ENCODE data around the gene GBF1. TPM values are rescaled to one million over a fixed set of nuclear protein-coding genes. Genes with fewer than 3 reads are reported as not detected.

GBF1 gene
- total RNA-seq, 1 experiment from 2014 or later = 27.6 TPM

- no peak for DNase-seq (ENCODE audit: low read depth)
Observed at GRCh38 chr10:102405108-102405571, 159.8 kb downstream of the GBF1 start.

GRCh38 chr10:102405632-102406031 lies 160.3 kb downstream of the GBF1 start:
- DNase-seq (ENCODE audit: low read depth) = no peak

GRCh38 chr10:102406815-102407214 lies 161.5 kb downstream of the GBF1 start:
- no peak for DNase-seq (ENCODE audit: low read depth)

DNA sequence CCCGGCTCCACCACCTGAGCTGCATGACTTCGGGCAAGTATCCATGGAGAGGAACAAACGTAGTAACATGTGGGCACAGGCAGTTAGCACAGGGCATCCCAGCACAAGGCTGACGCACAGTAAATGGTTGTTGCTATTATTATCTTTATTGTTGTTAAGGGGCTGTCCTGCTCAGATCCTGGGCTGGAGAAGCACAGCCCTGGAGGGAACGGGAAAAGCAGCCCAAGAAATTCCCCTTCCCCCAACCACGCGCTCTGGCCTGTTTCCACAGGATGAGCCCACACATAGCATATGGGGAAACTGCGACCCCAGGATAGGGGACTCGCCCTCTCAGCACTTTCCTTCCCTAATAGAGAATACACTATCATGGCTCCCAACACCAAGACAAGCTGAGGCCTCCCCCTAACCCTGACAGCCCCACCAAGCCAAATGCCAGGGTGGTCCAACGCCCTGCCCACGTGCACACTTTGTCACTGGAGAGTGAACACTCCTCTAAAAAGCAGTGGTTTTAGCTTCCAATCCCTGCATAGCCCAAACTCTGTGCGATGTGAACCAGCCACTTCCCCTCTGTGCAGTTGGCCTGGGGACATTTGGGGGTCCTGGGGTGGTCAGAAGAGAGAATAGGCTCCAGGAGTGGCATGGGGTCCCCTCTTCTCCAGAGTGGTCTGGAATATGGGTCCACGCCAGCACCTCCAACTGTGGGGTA lies 162.2 kb downstream of the GBF1 start:
- DNase-seq (ENCODE audit: low read depth) = no peak

DNA sequence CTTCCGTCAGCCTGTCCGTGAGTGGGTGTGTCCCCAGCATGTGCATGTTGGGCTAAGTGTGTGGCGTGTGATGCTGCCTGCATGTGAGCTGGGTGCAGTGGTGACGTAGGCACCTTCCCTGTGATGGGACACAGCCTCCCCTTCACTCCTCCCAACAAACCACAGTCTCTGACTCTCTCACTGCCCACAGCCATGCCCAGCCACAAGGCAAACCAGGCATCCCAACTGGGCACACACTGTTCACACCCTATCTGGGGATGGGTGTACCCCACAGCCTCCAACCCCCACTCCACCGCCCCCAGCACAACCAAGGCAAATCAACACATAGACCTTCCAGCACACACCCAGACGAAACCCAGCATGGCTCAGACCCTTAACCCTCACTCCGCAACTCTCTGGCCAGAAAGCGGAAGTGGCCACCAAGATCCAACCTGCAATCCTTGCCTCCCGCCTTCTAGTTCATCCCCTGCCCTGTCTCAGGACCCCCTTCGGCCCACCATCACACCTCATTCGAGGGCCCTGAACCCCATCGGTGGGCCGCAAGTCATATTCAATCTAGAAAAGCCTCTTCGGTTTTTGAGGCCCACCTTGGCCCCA lies 162.9 kb downstream of the GBF1 start:
- DNase-seq (ENCODE audit: low read depth) = no peak

- no peak for DNase-seq (ENCODE audit: low read depth)
Observed at GRCh38 chr10:102408728-102409603, 163.6 kb downstream of the GBF1 start.

DNA sequence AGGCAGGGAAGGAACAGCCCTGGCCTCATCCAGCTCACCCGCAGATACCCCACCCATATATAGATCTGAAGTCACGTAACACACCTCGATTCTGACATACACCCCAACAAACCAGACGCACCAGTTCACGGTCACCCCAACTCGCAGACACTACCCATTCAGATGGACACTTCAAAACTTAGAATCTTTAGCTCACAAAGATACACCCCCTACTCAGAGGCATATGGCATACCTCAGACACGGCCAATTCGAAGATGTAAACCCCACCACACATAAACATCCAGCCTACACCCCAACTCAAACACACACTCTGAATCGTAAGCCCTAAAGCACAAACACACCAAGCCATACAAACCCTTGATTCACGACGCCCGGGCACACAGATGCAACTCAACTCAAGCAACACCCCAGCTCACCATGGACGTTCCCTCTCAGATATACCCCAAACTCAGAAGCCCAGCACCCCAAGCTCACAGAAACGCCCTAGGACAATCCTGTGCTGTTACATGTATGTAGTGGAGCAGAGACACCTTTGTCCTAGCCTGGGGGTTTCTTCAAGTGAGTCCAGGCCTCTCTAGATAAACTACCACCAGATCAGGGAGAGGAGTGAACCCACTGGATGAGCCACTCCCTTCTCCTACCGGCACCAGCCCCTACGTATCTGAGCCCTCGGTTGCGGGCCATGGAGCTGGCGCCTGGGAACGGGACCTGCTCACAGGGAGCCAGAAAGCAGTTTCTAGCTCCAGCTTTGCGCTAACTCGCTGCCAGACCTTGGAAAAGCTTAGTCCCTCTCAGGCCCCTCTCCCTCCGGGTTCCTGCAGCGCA lies 164.5 kb downstream of the GBF1 start:
- no peak for DNase-seq (ENCODE audit: low read depth)

GRCh38 chr10:102410429-102411073 lies 165.2 kb downstream of the GBF1 start:
- DNase-seq (ENCODE audit: low read depth) = no peak

DNA sequence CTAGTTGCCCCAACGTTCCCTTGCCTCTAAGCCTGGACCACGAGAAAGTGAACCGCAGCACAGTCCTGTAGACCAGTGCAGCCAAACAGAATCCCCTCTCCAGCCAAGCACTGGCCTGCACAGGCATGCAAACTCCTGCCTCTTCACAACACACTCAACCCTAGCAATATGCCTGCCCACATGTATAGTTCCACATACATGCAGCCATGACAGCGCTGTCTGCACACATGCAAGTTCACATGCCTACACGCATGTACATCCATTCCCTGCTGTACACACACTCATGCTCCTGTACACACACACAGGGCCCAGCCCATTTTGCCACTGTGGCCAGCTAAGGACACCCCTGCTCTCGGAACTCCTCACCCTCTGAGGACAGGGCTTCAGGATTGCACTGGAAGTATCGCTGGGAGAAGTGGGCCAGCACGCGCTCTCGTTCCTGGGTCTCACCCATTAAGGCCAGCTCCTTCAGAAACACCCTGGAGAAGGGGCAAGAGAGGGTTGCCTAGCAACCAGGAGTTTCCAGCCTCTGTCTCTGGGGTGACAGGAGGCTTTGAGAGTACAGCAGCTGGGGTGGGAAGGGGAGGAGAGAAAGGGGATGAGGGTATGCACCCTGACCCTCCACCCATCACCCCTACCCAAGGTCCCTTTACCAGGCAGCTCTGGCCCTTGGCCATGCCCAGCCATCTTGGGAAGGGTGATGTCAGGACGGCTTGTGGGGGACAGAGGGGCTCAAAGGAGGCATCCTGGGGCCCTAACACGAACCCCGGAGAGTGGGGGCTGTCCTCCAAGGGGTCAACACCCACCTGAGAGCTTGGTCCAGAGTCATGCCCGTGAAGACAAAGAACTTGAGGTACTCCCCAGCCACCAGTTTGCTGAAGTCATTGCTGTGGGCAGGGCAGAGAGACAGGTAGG lies 166.3 kb downstream of the GBF1 start:
- DNase-seq (ENCODE audit: low read depth) = no peak

- DNase-seq (ENCODE audit: low read depth) = no peak
Observed at GRCh38 chr10:102412293-102412692, 167.0 kb downstream of the GBF1 start.

DNA sequence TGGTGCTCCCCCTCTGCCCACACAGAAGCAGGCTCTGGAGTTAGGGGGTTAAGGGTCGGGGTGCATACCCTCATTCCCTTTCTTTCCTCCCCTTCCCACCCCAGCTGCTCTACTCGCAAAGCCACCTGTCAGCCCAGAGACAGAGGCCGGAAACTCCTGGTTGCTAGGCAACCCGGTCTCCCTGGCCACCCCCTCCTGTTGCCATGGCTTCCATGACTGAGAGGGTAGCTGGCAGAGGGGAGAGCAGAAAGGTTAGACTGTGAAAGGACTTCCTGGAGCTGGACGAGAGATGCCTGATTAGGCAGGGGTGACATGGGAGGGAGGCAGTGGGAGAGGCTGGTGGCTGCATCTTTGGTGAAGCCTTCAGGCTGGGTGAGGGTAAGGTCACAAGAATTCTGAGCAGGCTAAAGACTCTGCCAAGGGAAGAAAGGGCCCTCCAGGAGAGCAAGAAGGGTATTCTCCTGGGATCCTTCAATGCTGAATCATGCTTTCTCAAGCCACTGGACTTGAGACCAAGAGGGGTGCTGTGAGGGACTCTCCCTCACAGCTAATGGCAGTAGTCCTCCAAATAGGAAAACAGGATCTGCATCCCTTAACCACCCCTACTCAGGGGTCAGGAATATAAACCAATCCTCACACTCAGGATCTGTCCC lies 167.8 kb downstream of the GBF1 start:
- peak; percentile 51 for DNase-seq (ENCODE audit: low read depth)

GRCh38 chr10:102413806-102414561 lies 168.7 kb downstream of the GBF1 start:
- DNase-seq (ENCODE audit: low read depth) = no peak

DNA sequence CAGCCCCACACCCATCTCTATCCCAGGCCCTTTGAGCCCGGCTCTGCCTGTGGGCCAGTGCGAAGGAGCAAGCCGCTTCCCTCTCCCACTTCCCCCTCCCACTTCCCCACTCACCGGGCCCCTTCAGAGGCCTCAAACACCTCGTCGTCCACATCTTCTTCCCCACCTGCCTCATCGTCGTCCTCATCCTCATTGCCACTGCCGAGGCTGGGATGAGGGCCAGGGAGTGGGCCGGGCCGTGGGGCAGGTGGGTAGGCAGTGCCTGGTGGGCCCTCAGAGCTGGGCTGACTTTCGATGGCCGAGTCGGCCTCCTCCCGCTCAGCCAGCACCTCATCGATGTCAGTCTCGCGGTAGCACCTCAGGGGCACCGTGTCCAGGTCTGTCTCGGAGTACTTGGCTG lies 169.4 kb downstream of the GBF1 start:
- no peak for DNase-seq (ENCODE audit: low read depth)

- no peak for DNase-seq (ENCODE audit: low read depth)
Observed at GRCh38 chr10:102416283-102416682, 171.0 kb downstream of the GBF1 start.

DNA sequence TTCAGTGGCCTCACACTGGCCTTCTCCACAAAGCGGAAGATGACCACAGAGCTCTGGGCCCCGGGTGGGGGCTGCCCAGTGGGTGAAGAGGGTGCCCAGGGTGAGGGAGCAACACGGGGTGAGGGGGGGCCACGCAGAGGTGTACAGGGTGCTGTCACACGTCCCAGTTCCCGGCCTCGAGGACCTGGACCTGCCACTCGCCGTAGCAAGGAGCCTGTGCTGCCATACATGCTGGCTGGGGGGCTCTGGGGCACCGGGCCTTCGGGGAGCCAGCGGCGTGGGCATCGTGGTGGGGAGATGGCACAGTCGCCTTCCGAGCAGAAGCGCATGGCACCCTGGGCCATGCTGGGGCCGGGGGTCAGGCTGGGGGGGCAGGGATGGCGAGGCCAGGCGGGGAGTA lies 171.4 kb downstream of the GBF1 start:
- DNase-seq (ENCODE audit: low read depth) = no peak

DNA sequence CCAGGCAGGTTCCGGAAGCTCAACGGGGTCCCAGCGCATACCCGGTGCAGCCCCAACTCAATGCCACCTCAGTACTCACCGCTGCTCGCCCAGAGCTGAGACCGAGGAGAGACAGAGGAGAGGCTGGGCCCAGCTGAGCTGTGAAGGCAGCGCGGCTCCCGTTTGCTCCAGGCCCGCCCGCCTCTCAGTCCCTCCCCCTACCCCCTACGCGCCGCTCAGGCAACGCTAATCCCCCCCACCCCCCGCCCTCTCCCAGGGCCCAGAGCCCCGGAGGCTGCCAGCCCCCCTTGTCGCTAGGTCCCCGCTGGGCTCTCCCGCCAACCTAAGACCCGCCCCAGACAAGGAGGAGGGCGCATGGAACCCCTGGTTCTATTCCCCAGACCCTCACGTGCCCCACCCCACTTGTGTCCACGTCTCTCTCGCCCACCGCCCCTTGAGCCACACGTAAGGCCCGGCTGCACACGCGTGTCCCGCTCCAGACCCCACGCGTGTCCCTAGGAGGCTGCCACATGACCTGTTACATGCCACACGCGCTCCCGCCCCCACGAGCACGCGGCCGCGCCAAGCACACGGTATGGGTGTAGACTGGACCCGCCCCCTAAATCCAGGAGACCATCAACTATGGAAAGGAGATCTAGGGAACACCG lies 173.4 kb downstream of the GBF1 start, which contains the start of gene PSD:
Gene PSD, minus strand, starts transcription at position 164 of the 647 bp plus-strand sequence. CDS start 1,747 bp downstream, outside the sequence.
- no peak for DNase-seq (ENCODE audit: low read depth)

DNA sequence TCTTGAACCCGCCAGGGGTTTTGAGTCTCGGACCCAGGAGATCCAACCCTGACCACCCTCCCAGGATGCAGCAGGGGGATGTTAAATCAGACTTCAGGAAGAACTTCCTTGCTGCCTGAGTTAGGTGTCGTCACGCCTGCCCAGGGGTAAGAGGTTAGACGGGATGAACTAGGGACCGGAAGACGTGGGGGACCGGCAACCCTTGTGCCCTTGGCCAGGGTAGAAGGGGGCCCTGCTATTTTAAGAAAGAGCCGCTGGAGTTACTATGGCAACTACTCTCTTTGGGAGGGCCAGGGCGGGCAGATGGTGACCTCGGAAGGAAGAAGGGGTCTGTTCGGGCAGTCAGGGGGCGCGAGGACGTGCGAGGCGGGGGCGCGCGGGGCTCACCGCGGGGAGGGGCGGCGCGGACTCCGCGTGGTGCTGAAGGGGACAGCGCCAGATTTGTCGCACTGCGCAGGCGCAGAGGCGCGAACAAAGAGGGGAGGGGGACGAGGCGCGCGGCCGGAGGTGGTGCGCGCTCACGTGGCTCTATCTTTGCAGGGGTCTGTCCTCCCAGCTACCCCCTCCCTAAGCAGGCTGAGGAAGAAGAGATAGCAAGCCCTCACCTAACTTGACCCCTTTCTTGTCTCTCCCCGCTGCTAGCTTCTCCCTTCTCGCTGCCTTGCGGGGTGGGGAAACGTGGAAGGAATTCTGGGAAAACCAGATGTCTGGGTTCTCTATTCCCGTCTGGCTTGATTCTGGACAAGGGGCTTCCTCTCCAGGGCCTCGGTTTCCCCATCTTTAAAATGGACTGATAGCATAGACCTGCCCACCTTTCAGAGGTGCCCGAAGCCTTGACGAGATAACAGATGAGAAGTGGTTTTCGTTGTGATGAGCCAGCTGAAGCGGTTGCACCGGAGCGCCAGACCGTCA lies 174.2 kb downstream of the GBF1 start:
- DNase-seq (ENCODE audit: low read depth) = no peak

Measured in HT1080 (cell line).